GM23338 (cell line): ENCODE measurements around the gene ADAM11.

Experiments used
- CREB1 ChIP-seq: fragments of 250-450 bp; sonication (Bioruptor Pico); IDR thresholded peaks from 2 replicates; pipeline ENCODE4 v1.5.0; 2020; ENCODE audit warnings: low read depth, mild to moderate bottlenecking, moderate library complexity
- CTCF ChIP-seq, 2 experiments: fragments of 200-600 bp in 1 of 2; sonication (generic) in 1 of 2; conservative IDR thresholded peaks; 2 replicates each; pipeline versions ENCODE4 v1.5.1 to v1.6.1; 2016 to 2017; ENCODE audit warnings: antibody characterized with exemption in 2 of 2, low read depth in 2 of 2, mild to moderate bottlenecking in 2 of 2, moderate library complexity in 1 of 2
- ETS1 ChIP-seq: IDR thresholded peaks from 2 replicates; pipeline ENCODE4 v1.6.1; 2016; ENCODE audit warnings: antibody characterized with exemption
- EZH2 ChIP-seq: fragments of 200-600 bp; sonication (generic); IDR thresholded peaks from one replicate; pipeline ENCODE4 v1.8.0; 2017; ENCODE audit warnings: antibody characterized with exemption, mild to moderate bottlenecking, low read depth; ENCODE audit not compliant: unreplicated experiment
- EZH2phosphoT487 ChIP-seq: fragments of 200-600 bp; sonication (generic); IDR thresholded peaks from one replicate; pipeline ENCODE4 v1.8.1; 2018; ENCODE audit warnings: antibody characterized with exemption; ENCODE audit not compliant: unreplicated experiment
- JUNB ChIP-seq: IDR thresholded peaks from one replicate; pipeline ENCODE4 v1.6.1; 2016; ENCODE audit warnings: antibody characterized with exemption; ENCODE audit not compliant: unreplicated experiment
- NANOG ChIP-seq: IDR thresholded peaks from 2 replicates; pipeline ENCODE4 v1.6.1; 2016; ENCODE audit warnings: antibody characterized with exemption, borderline replicate concordance
- POLR2AphosphoS5 ChIP-seq: IDR thresholded peaks from 2 replicates; pipeline ENCODE4 v1.6.1; 2016; ENCODE audit warnings: antibody characterized with exemption, low read depth
- REST ChIP-seq: IDR thresholded peaks from one replicate; pipeline ENCODE4 v1.6.1; 2018; ENCODE audit warnings: antibody characterized with exemption; ENCODE audit not compliant: unreplicated experiment
- STAT1 ChIP-seq: IDR thresholded peaks from one replicate; pipeline ENCODE4 v1.6.1; 2016; ENCODE audit warnings: antibody characterized with exemption; ENCODE audit not compliant: unreplicated experiment
- ZNF114 ChIP-seq: fragments of 250-450 bp; sonication (Bioruptor Pico); IDR thresholded peaks from 2 replicates; pipeline ENCODE4 v1.5.0; 2020; ENCODE audit warnings: mild to moderate bottlenecking, moderate library complexity
- ZNF331 ChIP-seq: fragments of 250-450 bp; sonication (Bioruptor Pico); IDR thresholded peaks from 2 replicates; pipeline ENCODE4 v1.5.0; 2020; ENCODE audit warnings: low read depth, mild to moderate bottlenecking, moderate library complexity
- TF ChIP-seq, protein P1 (sequence below): fragments of 250-450 bp; sonication (Bioruptor Pico); IDR thresholded peaks from 2 replicates; pipeline ENCODE4 v1.5.0; 2020; ENCODE audit warnings: mild to moderate bottlenecking, moderate library complexity

GRCh38 chr17:44775838-44776621 lies 17.2 kb downstream of the ADAM11 start:
- no peak for TF ChIP-seq EZH2phosphoT487
- no peak; the same call in 1 of the 2 replicates for TF ChIP-seq POLR2AphosphoS5
- TF ChIP-seq CTCF (conservative IDR thresholded peaks at IDR 0.05; ENCODE audit: low read depth in 2 of 2): no peak
- TF ChIP-seq REST: no peak
- TF ChIP-seq EZH2: no peak
- no peak for TF ChIP-seq CREB1
- no peak for TF ChIP-seq ZNF114
- no peak for TF ChIP-seq STAT1
- no peak for TF ChIP-seq JUNB
- no peak for TF ChIP-seq NANOG
- TF ChIP-seq ZNF331 (CRISPR knock-in tag): no peak
- TF ChIP-seq ETS1: no peak
- TF ChIP-seq, protein P1, sequence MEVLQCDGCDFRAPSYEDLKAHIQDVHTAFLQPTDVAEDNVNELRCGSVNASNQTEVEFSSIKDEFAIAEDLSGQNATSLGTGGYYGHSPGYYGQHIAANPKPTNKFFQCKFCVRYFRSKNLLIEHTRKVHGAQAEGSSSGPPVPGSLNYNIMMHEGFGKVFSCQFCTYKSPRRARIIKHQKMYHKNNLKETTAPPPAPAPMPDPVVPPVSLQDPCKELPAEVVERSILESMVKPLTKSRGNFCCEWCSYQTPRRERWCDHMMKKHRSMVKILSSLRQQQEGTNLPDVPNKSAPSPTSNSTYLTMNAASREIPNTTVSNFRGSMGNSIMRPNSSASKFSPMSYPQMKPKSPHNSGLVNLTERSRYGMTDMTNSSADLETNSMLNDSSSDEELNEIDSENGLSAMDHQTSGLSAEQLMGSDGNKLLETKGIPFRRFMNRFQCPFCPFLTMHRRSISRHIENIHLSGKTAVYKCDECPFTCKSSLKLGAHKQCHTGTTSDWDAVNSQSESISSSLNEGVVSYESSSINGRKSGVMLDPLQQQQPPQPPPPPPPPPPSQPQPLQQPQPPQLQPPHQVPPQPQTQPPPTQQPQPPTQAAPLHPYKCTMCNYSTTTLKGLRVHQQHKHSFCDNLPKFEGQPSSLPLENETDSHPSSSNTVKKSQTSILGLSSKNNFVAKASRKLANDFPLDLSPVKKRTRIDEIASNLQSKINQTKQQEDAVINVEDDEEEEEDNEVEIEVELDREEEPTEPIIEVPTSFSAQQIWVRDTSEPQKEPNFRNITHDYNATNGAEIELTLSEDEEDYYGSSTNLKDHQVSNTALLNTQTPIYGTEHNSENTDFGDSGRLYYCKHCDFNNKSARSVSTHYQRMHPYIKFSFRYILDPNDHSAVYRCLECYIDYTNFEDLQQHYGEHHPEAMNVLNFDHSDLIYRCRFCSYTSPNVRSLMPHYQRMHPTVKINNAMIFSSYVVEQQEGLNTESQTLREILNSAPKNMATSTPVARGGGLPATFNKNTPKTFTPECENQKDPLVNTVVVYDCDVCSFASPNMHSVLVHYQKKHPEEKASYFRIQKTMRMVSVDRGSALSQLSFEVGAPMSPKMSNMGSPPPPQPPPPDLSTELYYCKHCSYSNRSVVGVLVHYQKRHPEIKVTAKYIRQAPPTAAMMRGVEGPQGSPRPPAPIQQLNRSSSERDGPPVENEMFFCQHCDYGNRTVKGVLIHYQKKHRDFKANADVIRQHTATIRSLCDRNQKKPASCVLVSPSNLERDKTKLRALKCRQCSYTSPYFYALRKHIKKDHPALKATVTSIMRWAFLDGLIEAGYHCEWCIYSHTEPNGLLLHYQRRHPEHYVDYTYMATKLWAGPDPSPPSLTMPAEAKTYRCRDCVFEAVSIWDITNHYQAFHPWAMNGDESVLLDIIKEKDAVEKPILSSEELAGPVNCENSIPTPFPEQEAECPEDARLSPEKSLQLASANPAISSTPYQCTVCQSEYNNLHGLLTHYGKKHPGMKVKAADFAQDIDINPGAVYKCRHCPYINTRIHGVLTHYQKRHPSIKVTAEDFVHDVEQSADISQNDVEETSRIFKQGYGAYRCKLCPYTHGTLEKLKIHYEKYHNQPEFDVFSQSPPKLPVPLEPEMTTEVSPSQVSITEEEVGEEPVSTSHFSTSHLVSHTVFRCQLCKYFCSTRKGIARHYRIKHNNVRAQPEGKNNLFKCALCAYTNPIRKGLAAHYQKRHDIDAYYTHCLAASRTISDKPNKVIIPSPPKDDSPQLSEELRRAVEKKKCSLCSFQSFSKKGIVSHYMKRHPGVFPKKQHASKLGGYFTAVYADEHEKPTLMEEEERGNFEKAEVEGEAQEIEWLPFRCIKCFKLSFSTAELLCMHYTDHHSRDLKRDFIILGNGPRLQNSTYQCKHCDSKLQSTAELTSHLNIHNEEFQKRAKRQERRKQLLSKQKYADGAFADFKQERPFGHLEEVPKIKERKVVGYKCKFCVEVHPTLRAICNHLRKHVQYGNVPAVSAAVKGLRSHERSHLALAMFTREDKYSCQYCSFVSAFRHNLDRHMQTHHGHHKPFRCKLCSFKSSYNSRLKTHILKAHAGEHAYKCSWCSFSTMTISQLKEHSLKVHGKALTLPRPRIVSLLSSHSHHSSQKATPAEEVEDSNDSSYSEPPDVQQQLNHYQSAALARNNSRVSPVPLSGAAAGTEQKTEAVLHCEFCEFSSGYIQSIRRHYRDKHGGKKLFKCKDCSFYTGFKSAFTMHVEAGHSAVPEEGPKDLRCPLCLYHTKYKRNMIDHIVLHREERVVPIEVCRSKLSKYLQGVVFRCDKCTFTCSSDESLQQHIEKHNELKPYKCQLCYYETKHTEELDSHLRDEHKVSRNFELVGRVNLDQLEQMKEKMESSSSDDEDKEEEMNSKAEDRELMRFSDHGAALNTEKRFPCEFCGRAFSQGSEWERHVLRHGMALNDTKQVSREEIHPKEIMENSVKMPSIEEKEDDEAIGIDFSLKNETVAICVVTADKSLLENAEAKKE: no peak
